Activated CD4-positive, alpha-beta T cell treated with anti-CD3 and anti-CD28 coated beads for 1 hour (primary cell): ENCODE results near the gene NAV1.
"Not testable (repeated sequence)": the region's sequence is repeated elsewhere in the genome, so short reads cannot be mapped to it uniquely, and the experiment has no call there.

Source experiments
- DNase-seq: peaks from one replicate; pipeline ENCODE4 v3.0.0-alpha.2; 2020

The NAV1 gene

GRCh38 chr1:201549522-201549921, 10.6 kb downstream of the NAV1 start:
- not testable (repeated sequence) for DNase-seq

- no peak for DNase-seq
Measured at GRCh38 chr1:201551096-201551495, 12.2 kb downstream of the NAV1 start.

GRCh38 chr1:201551877-201552731, 13.2 kb downstream of the NAV1 start:
- DNase-seq: no peak

- no peak for DNase-seq
Measured at GRCh38 chr1:201552941-201553351, 14.0 kb downstream of the NAV1 start.

- no peak for DNase-seq
Measured at GRCh38 chr1:201553496-201554189, 14.7 kb downstream of the NAV1 start.

GRCh38 chr1:201554190-201554600, 15.3 kb downstream of the NAV1 start:
- DNase-seq: no peak

GRCh38 chr1:201554789-201555592, 16.1 kb downstream of the NAV1 start:
- DNase-seq: no peak

GRCh38 chr1:201555593-201555945, 16.6 kb downstream of the NAV1 start:
- no peak for DNase-seq

- no peak for DNase-seq
Measured at GRCh38 chr1:201556841-201557571, 18.1 kb downstream of the NAV1 start.

GRCh38 chr1:201557572-201557958, 18.6 kb downstream of the NAV1 start:
- DNase-seq: no peak

GRCh38 chr1:201559679-201560162, 20.8 kb downstream of the NAV1 start:
- peak; percentile 51 for DNase-seq

GRCh38 chr1:201560328-201561194, 21.6 kb downstream of the NAV1 start:
- no peak for DNase-seq

GRCh38 chr1:201561195-201561564, 22.3 kb downstream of the NAV1 start:
- DNase-seq: no peak

GRCh38 chr1:201561601-201562000, 22.7 kb downstream of the NAV1 start:
- no peak for DNase-seq

GRCh38 chr1:201562257-201562656, 23.3 kb downstream of the NAV1 start:
- no peak for DNase-seq

GRCh38 chr1:201562659-201563405, 23.9 kb downstream of the NAV1 start:
- no peak for DNase-seq

- DNase-seq: no peak
Measured at GRCh38 chr1:201563406-201563780, 24.5 kb downstream of the NAV1 start.

- no peak for DNase-seq
Measured at GRCh38 chr1:201563941-201564340, 25.0 kb downstream of the NAV1 start.

GRCh38 chr1:201565024-201565730, 26.2 kb downstream of the NAV1 start:
- DNase-seq: no peak
